IMR-90 (cell line): ENCODE measurements around the gene PANK3. TPM values are rescaled to one million over a fixed set of nuclear protein-coding genes. Genes with fewer than 3 reads are reported as not detected.

Experiments used
- ATAC-seq: fragments of 200-7000 bp; cut with Tn5 transposase; 2 replicates; pipeline ENCODE4 v1.9.1; 2020; ENCODE audit warnings: low read depth, mild to moderate bottlenecking, moderate library complexity
- BruUV-seq: library from RNA; stranded (reverse); fragments of 400-500 nt; replicated peaks from 2 replicates; lab custom pipeline; 2021; lab: Mats Ljungman, UMichigan
- CTCF ChIA-PET: fragments of 300-600 bp; formaldehyde crosslinking; extraction: SDS; loops from one replicate; lab custom pipeline; 2021; ENCODE audit warnings: antibody characterized with exemption; lab: Yijun Ruan, JAX
- POLR2A ChIA-PET: fragments of 300-600 bp; sonication (Branson Sonifier 250); formaldehyde crosslinking; loops from one replicate; lab custom pipeline; 2022; ENCODE audit warnings: antibody characterized with exemption; ENCODE audit not compliant: unreplicated experiment; lab: Charles Lee
- DNase-seq: peaks from one replicate; pipeline ENCODE4 v3.0.0; 2013
- H2AFZ ChIP-seq: replicated peaks from 2 replicates; pipeline ENCODE3; 2013; ENCODE audit warnings: low read length, mild to moderate bottlenecking; ENCODE audit not compliant: poor library complexity
- H2AK5ac ChIP-seq: 2 replicates; pipeline ENCODE4 v1.6.1; 2013; ENCODE audit warnings: low read depth, low read length, inconsistent platforms
- H2AK9ac ChIP-seq: replicated peaks from 2 replicates; pipeline ENCODE3; 2013; ENCODE audit warnings: mild to moderate bottlenecking, low read depth, low read length, moderate library complexity; ENCODE audit not compliant: poor library complexity
- H2BK120ac ChIP-seq: 2 replicates; pipeline ENCODE4 v1.6.1; 2013; ENCODE audit warnings: low read depth, low read length, inconsistent platforms
- H2BK15ac ChIP-seq: 3 replicates; pipeline ENCODE4 v1.6.1; 2013; ENCODE audit warnings: low read depth, low read length, inconsistent platforms
- H2BK20ac ChIP-seq: 2 replicates; pipeline ENCODE4 v1.6.1; 2013; ENCODE audit warnings: low read depth, mild to moderate bottlenecking, inconsistent platforms, low read length, moderate library complexity
- H2BK5ac ChIP-seq: 2 replicates; pipeline ENCODE4 v1.6.1; 2013; ENCODE audit warnings: mild to moderate bottlenecking, low read depth, low read length, inconsistent platforms; ENCODE audit not compliant: poor library complexity, severe bottlenecking
- H3K14ac ChIP-seq: replicated peaks from 2 replicates; pipeline ENCODE4 v1.6.1; 2013; ENCODE audit warnings: low read depth, low read length, inconsistent platforms
- H3K18ac ChIP-seq: 2 replicates; pipeline ENCODE4 v1.6.1; 2013; ENCODE audit warnings: low read depth, low read length, control low read depth
- H3K23ac ChIP-seq: 2 replicates; pipeline ENCODE4 v1.6.1; 2013; ENCODE audit warnings: low read depth, low read length, inconsistent platforms
- H3K27ac ChIP-seq: 2 replicates; pipeline ENCODE4 v1.5.1; 2013; ENCODE audit warnings: mild to moderate bottlenecking, control low read depth, low read length; ENCODE audit not compliant: insufficient read depth
- H3K27me3 ChIP-seq: 2 replicates; pipeline ENCODE4 v1.6.1; 2013; ENCODE audit warnings: low read length; ENCODE audit not compliant: control insufficient read depth, insufficient read depth
- H3K36me3 ChIP-seq: 2 replicates; pipeline ENCODE4 v1.6.1; 2013; ENCODE audit warnings: low read length, mixed read lengths; ENCODE audit not compliant: control insufficient read depth, insufficient read depth
- H3K4ac ChIP-seq: 2 replicates; pipeline ENCODE4 v1.6.1; 2013; ENCODE audit warnings: low read depth, low read length, inconsistent platforms
- H3K4me1 ChIP-seq: 2 replicates; pipeline ENCODE4 v1.6.1; 2013; ENCODE audit warnings: low read length, mixed read lengths; ENCODE audit not compliant: control insufficient read depth, insufficient read depth
- H3K4me2 ChIP-seq: 2 replicates; pipeline ENCODE4 v1.6.1; 2013; ENCODE audit warnings: low read depth, mild to moderate bottlenecking, control low read depth, low read length, moderate library complexity
- H3K4me3 ChIP-seq: 2 replicates; pipeline ENCODE4 v1.5.1; 2013; ENCODE audit warnings: low read depth, mild to moderate bottlenecking, control low read depth, low read length, moderate library complexity; ENCODE audit not compliant: insufficient read depth
- H3K56ac ChIP-seq: 2 replicates; pipeline ENCODE4 v1.6.1; 2013; ENCODE audit warnings: low read length, inconsistent platforms; ENCODE audit not compliant: insufficient read depth; ENCODE audit errors: extremely low read depth
- H3K79me1 ChIP-seq, 2 experiments: 2 replicates each; pipeline ENCODE4 v1.6.1; 2013; ENCODE audit warnings: low read length in 2 of 2, inconsistent platforms in 1 of 2, low read depth in 1 of 2
- H3K9ac ChIP-seq: 2 replicates; pipeline ENCODE4 v1.6.1; 2013; ENCODE audit warnings: low read depth, low read length, control low read depth
- H3K9me1 ChIP-seq: 2 replicates; pipeline ENCODE4 v1.6.1; 2013; ENCODE audit warnings: low read length, inconsistent platforms; ENCODE audit not compliant: insufficient read depth
- H3K9me3 ChIP-seq: 2 replicates; pipeline ENCODE4 v1.6.1; 2013; ENCODE audit warnings: low read length; ENCODE audit not compliant: control insufficient read depth, insufficient read depth
- H4K20me1 ChIP-seq: 2 replicates; pipeline ENCODE4 v1.6.1; 2013; ENCODE audit warnings: low read length, inconsistent platforms; ENCODE audit not compliant: insufficient read depth
- H4K5ac ChIP-seq: 2 replicates; pipeline ENCODE4 v1.6.1; 2013; ENCODE audit warnings: mild to moderate bottlenecking, low read depth, low read length, control low read depth
- H4K8ac ChIP-seq, 2 experiments: 2 replicates each; pipeline ENCODE4 v1.6.1; 2013; ENCODE audit warnings: low read depth in 2 of 2, low read length in 2 of 2, control low read depth in 1 of 2, inconsistent platforms in 1 of 2
- H4K91ac ChIP-seq: 2 replicates; pipeline ENCODE4 v1.6.1; 2013; ENCODE audit warnings: low read depth, low read length, inconsistent platforms; ENCODE audit not compliant: insufficient read depth
- BHLHE40 ChIP-seq: fragments of 150-350 bp; IDR thresholded peaks from 2 replicates; pipeline ENCODE4 v1.6.1; 2016; ENCODE audit warnings: mild to moderate bottlenecking, low read depth, low read length
- CEBPB ChIP-seq: IDR thresholded peaks from 2 replicates; pipeline ENCODE4 v1.6.1; 2012; ENCODE audit warnings: low read depth, low read length, improper control_type of control experiment
- CHD1 ChIP-seq: IDR thresholded peaks from 2 replicates; pipeline ENCODE4 v1.6.1; 2012; ENCODE audit warnings: low read depth, low read length, improper control_type of control experiment
- FOS ChIP-seq: fragments of 150-350 bp; IDR thresholded peaks from 2 replicates; pipeline ENCODE4 v1.6.1; 2016; ENCODE audit warnings: low read depth, low read length
- MAFK ChIP-seq: IDR thresholded peaks from 2 replicates; pipeline ENCODE4 v1.6.1; 2012; ENCODE audit warnings: low read depth, low read length, improper control_type of control experiment
- MXI1 ChIP-seq: IDR thresholded peaks from 2 replicates; pipeline ENCODE4 v1.6.1; 2012; ENCODE audit warnings: low read depth, mild to moderate bottlenecking, low read length, moderate library complexity, borderline replicate concordance
- NFE2L2 ChIP-seq: fragments of 150-350 bp; IDR thresholded peaks from 2 replicates; pipeline ENCODE4 v1.6.1; 2016; ENCODE audit warnings: low read depth, mild to moderate bottlenecking, low read length
- POLR2A ChIP-seq: IDR thresholded peaks from 2 replicates; pipeline ENCODE4 v1.6.1; 2012; ENCODE audit warnings: mild to moderate bottlenecking, low read depth, low read length
- RAD21 ChIP-seq: IDR thresholded peaks from 2 replicates; pipeline ENCODE4 v1.6.1; 2012; ENCODE audit warnings: low read length, improper control_type of control experiment
- SMC3 ChIP-seq: fragments of 150-350 bp; IDR thresholded peaks from 2 replicates; pipeline ENCODE4 v1.6.1; 2016; ENCODE audit warnings: low read depth, mild to moderate bottlenecking, antibody characterized with exemption, low read length, moderate library complexity
- USF2 ChIP-seq: fragments of 150-350 bp; IDR thresholded peaks from 2 replicates; pipeline ENCODE4 v1.6.1; 2017; ENCODE audit warnings: mild to moderate bottlenecking, antibody characterized with exemption, low read length, low read depth
- WGBS, 2 experiments: methylation state at CpG; one replicate each; pipeline versions ENCODE4 v1.1.5 to v1.1.7; 2013; ENCODE audit warnings: missing lambda C conversion rate in 2 of 2; ENCODE audit not compliant: insufficient read length in 1 of 2; ENCODE audit errors: extremely low coverage in 2 of 2; 5-methylcytosine and 5-hydroxymethylcytosine counted together
- dilution Hi-C: fragments of 300-500 bp; cut with HindIII; formaldehyde crosslinking; loops from one replicate; pipeline ENCODE4 v1.14.3; 2018; ENCODE audit warnings: low sequenced_read_pairs; ENCODE audit not compliant: unreplicated experiment
- in situ Hi-C: fragments of 300-500 bp; cut with MboI; formaldehyde crosslinking; loops from 3 replicates; pipeline ENCODE4 v1.14.3; 2019; ENCODE audit warnings: low sequenced_read_pairs, inconsistent platforms, mixed read lengths
- intact Hi-C: fragments of 100-400 bp; cut with micrococcal nuclease; formaldehyde crosslinking; loops from 2 replicates; pipeline ENCODE4 v1.10.0; 2022
- polyA plus RNA-seq, 3 experiments: library from polyadenylated mRNA; depleted of rRNA; stranded (reverse); fragments of >200 nt; gene quantifications; 2 replicates each; pipeline ENCODE4 v1.2.3, GENCODE V29; 2012; ENCODE audit warnings: low replicate concordance in 1 of 3
- total RNA-seq: library from RNA; depleted of rRNA; stranded (reverse); fragments of >200 nt; gene quantifications from 2 replicates; pipeline ENCODE4 v1.2.3, GENCODE V29; 2012

Gene PANK3
- total and polyA plus RNA-seq, 2 of the 4 experiments (the other 2 are of a cell fraction): 6.9 to 21.0 TPM

DNA sequence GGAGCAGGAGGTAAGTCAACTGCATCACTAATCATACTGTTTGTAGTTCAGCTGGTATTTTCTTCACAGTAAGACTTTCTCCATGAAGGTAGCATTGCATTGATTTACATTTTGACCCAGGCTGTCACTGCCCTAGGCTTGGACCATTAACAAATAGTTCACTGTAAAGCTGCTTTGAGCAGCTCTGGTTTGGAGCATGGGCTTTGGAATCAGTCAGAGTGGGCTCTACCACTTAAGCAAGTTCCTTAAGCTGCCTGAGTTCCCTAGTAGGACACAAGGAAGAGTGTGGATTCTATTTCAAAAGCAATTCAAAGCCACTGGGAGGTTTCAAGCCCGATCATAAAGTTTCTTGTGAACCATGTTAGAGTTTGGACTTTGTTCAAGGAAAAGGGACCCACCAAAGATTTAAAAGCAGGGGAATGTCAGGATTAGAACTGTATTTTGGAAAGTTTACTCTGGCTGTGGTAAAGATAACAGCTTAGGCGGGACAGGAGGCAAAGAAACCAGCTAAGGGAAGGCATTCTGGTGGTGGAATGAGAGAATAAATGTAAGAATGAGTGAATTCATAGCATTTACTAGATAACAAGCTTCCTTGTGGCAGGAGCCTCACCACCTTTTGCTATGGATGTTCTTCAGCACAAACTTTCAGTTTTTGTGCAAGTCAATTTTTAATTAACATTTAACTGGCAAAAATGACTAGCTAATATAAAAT, 12.3 kb upstream of the PANK3 start:
- Histone ChIP-seq H2AFZ (no peak overlapping the region), H3K4me3 (no peak overlapping the region), H3K56ac (no peak overlapping the region), H3K9me1 (no peaks in the 10 kb centered on the region), H4K91ac (no peak overlapping the region), H4K5ac (no peak overlapping the region), H3K4me1 (no peaks in the 10 kb centered on the region), H3K79me1 (no peaks in the 10 kb centered on the region), H3K9ac (no peak overlapping the region), H2AK5ac (no peak overlapping the region), H2BK120ac (no peak overlapping the region), H4K8ac (no peak overlapping the region), H3K27ac (no peak overlapping the region), H2BK5ac (no peak overlapping the region), H2AK9ac (no peak overlapping the region), H3K36me3 (no peaks in the 10 kb centered on the region), H3K23ac (no peak overlapping the region), H3K4me2 (no peak overlapping the region), H3K4ac (no peak overlapping the region), H4K20me1 (no peaks in the 10 kb centered on the region), H3K18ac (no peak overlapping the region), H3K27me3 (peaks cover under 1% of the 10 kb centered on the region), H3K14ac (no peak overlapping the region), H2BK20ac (no peak overlapping the region), H3K9me3 (no peaks in the 10 kb centered on the region), H2BK15ac (no peak overlapping the region)
- no peak for ATAC-seq
- intact Hi-C loops: no loop called here
- CTCF ChIA-PET: interaction anchor here (0.9 kb wide), 1 partner anchor 8 kb away, joined by 3 read pairs; no protein-coding TSS in a partner anchor
- no TSS peak for BruUV-seq
- DNase-seq: no peak
- in situ Hi-C loops: no loop called here
- WGBS, 2 experiments: 64% methylated on average over 1 of the region's 2 CpGs; no CpG with 5 or more reads in 1 of the 2 experiments
- dilution Hi-C loops: no loop called here
- POLR2A ChIA-PET: no interaction called here
- TF ChIP-seq POLR2A (no peak), USF2 (no peak), CHD1 (no peak), RAD21 (no peak), CEBPB (no peak), MAFK (no peak), BHLHE40 (no peak), NFE2L2 (no peak), FOS (no peak), SMC3 (no peak), MXI1 (no peak)
